SJSA1 (cell line): Measurements from ENCODE around the gene NR3C2. TPM values are rescaled to one million over a fixed set of nuclear protein-coding genes. Genes with fewer than 3 reads are reported as not detected.
"Not testable (repeated sequence)": the region's sequence is repeated elsewhere in the genome, so short reads cannot be mapped to it uniquely, and the experiment has no call there.

ENCODE experiments used
- DNase-seq, 2 experiments: peaks; one replicate each; pipeline ENCODE4 v3.0.0-alpha.2; 2015 to 2020; ENCODE audit warnings: low spot score in 2 of 2, low read depth in 1 of 2
- H3K27ac ChIP-seq: fragments of 250-450 bp; sonication (Bioruptor Pico); 2 replicates; pipeline ENCODE4 v1.5.1; 2020; ENCODE audit warnings: mild to moderate bottlenecking, moderate library complexity
- H3K27me3 ChIP-seq: fragments of 250-450 bp; sonication (Bioruptor Pico); replicated peaks from 2 replicates; pipeline ENCODE4 v1.5.1; 2020; ENCODE audit warnings: mild to moderate bottlenecking, moderate library complexity
- H3K36me3 ChIP-seq: fragments of 250-450 bp; sonication (Bioruptor Pico); 2 replicates; pipeline ENCODE4 v1.5.1; 2020; ENCODE audit warnings: mild to moderate bottlenecking
- H3K4me1 ChIP-seq: fragments of 250-450 bp; sonication (Bioruptor Pico); replicated peaks from 2 replicates; pipeline ENCODE4 v1.6.1; 2021; ENCODE audit warnings: mild to moderate bottlenecking
- H3K4me3 ChIP-seq: fragments of 250-450 bp; sonication (Bioruptor Pico); 2 replicates; pipeline ENCODE4 v1.5.1; 2020; ENCODE audit warnings: mild to moderate bottlenecking
- H3K9me3 ChIP-seq: fragments of 250-450 bp; sonication (Bioruptor Pico); replicated peaks from 2 replicates; pipeline ENCODE4 v1.5.1; 2020; ENCODE audit warnings: mild to moderate bottlenecking
- total RNA-seq: library from RNA; depleted of rRNA; stranded (reverse); fragments of >200 nt; shearing (Covaris generic); gene quantifications from 2 replicates; pipeline ENCODE4 v1.2.3, GENCODE V29; 2014

NR3C2 gene
- total RNA-seq, 1 experiment from 2014 or later: 0.11 TPM

- H3K36me3 ChIP-seq: no peaks in the 10 kb centered on the region
- no peak overlapping the region for H3K4me3 ChIP-seq
- H3K4me1 ChIP-seq: no peaks in the 10 kb centered on the region
- H3K9me3 ChIP-seq: no peaks in the 10 kb centered on the region
- no peak for DNase-seq
- no peaks in the 10 kb centered on the region for H3K27me3 ChIP-seq
- no peak overlapping the region for H3K27ac ChIP-seq
These were observed 249.7 kb downstream of the NR3C2 start for GRCh38 chr4:148192526-148192925.

DNA sequence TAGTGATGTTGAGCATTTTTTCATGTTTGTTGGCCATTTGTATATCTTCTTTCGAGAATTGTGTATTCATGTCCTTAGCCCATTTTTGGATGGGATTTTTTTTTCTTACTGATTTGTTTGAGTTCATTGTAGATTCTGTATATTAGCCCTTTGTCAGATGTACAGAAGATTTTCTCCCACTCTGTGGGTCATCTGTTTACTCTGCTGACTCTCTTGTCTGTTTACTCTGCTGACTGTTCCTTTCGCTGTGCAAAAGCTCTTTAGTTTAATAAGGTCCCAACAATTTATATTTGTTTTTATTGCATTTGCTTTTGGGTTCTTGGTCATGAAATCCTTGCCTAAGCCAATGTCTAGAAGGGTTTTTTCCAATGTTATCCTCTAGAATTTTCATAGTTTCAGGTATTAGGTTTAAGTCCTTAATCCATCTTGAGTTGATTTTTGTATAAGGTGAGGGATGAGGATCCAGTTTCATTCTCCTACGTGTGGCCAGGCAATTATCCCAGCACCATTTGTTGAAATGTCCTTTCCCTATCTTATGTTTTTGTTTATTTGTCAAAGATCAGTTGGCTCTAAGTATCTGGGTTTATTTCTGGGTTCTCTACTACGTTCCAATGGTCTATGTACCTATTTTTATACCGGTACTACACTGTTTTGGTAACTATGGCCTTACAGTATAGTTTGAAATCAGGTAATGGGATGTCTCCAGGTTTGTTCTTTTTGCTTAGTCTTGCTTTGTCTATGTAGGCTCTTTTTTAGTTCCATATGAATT, 254.6 kb downstream of the NR3C2 start:
- not testable (repeated sequence) for H3K27me3 ChIP-seq, H3K27ac ChIP-seq, H3K4me3 ChIP-seq, H3K36me3 ChIP-seq, DNase-seq, H3K4me1 ChIP-seq, H3K9me3 ChIP-seq

GRCh38 chr4:148184922-148185321, 257.3 kb downstream of the NR3C2 start:
- no peak for DNase-seq
- Histone ChIP-seq H3K9me3 (no peaks in the 10 kb centered on the region), H3K36me3 (no peaks in the 10 kb centered on the region), H3K27me3 (no peaks in the 10 kb centered on the region), H3K4me1 (no peaks in the 10 kb centered on the region), H3K4me3 (no peak overlapping the region), H3K27ac (no peak overlapping the region)

DNA sequence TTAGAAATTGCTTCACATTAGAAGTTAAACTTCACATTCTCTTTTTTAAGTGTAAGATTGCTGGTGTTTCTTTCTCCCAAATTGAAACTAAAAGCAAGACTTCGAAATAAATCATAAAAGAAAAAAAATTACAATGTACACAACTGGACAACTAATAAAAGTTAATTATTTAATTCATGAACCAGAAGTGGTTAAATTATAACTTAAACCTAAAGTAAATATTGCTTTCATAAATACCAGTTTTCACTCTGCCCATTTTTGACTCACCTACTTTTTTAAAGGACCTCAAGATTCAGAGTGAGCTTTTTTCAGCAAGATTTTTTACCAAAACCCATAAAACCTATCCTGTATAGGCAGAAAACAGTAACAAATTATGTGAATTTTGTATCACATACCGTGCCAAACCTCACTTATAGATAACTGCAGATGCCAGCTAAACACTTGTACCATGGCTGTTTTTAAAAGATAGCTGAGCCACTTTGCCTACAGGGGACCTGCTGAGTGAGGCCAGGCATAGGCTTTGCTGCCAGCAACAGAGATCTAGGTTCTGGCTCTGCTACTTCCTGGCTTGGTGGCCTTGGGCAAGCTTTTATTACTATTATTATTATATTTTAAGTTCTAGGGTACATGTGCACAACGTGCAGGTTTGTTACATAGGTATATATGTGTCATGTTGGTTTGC, 259.8 kb downstream of the NR3C2 start:
- Histone ChIP-seq H3K27me3 (no peaks in the 10 kb centered on the region), H3K9me3 (no peaks in the 10 kb centered on the region), H3K36me3 (no peaks in the 10 kb centered on the region), H3K4me3 (no peak overlapping the region), H3K4me1 (no peaks in the 10 kb centered on the region), H3K27ac (no peak overlapping the region)
- DNase-seq: no peak

GRCh38 chr4:148173397-148174017, 268.7 kb downstream of the NR3C2 start:
- Histone ChIP-seq H3K9me3 (no peaks in the 10 kb centered on the region), H3K4me3 (no peak overlapping the region), H3K27me3 (no peaks in the 10 kb centered on the region), H3K27ac (no peak overlapping the region), H3K36me3 (no peaks in the 10 kb centered on the region), H3K4me1 (no peaks in the 10 kb centered on the region)
- no peak for DNase-seq

GRCh38 chr4:148171596-148171995, 270.6 kb downstream of the NR3C2 start:
- no peak for DNase-seq

GRCh38 chr4:148170408-148171365, 271.5 kb downstream of the NR3C2 start:
- no peak for DNase-seq
- no peak overlapping the region for H3K27ac ChIP-seq
- no peaks in the 10 kb centered on the region for H3K27me3 ChIP-seq
- H3K36me3 ChIP-seq: no peaks in the 10 kb centered on the region
- H3K4me3 ChIP-seq: no peak overlapping the region
- no peaks in the 10 kb centered on the region for H3K9me3 ChIP-seq
- H3K4me1 ChIP-seq: no peaks in the 10 kb centered on the region

More at GRCh38 chr4:148171596-148171995, 270.6 kb downstream of the NR3C2 start:
- Histone ChIP-seq H3K27ac (no peak overlapping the region), H3K4me3 (no peak overlapping the region), H3K27me3 (no peaks in the 10 kb centered on the region), H3K4me1 (no peaks in the 10 kb centered on the region), H3K9me3 (no peaks in the 10 kb centered on the region), H3K36me3 (no peaks in the 10 kb centered on the region)

GRCh38 chr4:148166132-148166591, 276.1 kb downstream of the NR3C2 start:
- no peak for DNase-seq
- H3K36me3 ChIP-seq: no peaks in the 10 kb centered on the region
- H3K27ac ChIP-seq: no peak overlapping the region
- H3K9me3 ChIP-seq: no peaks in the 10 kb centered on the region
- no peaks in the 10 kb centered on the region for H3K4me1 ChIP-seq
- H3K27me3 ChIP-seq: no peaks in the 10 kb centered on the region
- no peak overlapping the region for H3K4me3 ChIP-seq

GRCh38 chr4:148164557-148164956, 277.7 kb downstream of the NR3C2 start:
- no peak for DNase-seq
- Histone ChIP-seq H3K27ac (no peak overlapping the region), H3K4me1 (no peaks in the 10 kb centered on the region)

GRCh38 chr4:148162991-148163390, 279.2 kb downstream of the NR3C2 start:
- Histone ChIP-seq H3K36me3 (no peaks in the 10 kb centered on the region), H3K4me1 (no peaks in the 10 kb centered on the region), H3K27me3 (no peaks in the 10 kb centered on the region), H3K4me3 (no peak overlapping the region), H3K9me3 (no peaks in the 10 kb centered on the region), H3K27ac (no peak overlapping the region)
- no peak for DNase-seq

More at GRCh38 chr4:148164557-148164956, 277.7 kb downstream of the NR3C2 start:
- Histone ChIP-seq H3K36me3 (no peaks in the 10 kb centered on the region), H3K4me3 (no peak overlapping the region), H3K27me3 (no peaks in the 10 kb centered on the region), H3K9me3 (no peaks in the 10 kb centered on the region)

DNA sequence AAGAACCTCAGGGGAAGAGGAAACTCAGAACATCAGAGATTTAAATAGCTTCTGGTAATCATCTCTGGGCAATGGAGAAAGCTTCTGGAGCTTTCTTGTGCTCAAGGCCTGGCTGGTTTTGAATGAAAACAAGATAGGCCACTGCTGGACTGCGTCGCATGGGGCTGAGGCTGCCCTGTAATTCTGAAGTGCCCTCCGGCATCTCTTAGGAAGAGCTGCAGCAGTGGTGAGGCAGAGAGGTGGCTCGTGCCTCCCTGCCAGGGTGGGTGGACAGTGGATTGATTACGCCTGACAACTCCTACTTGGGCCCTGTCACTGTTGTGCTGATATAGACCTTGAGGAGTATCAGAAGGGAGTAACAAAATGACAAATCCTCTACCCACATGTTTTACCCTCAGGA, 279.7 kb downstream of the NR3C2 start:
- H3K9me3 ChIP-seq: no peaks in the 10 kb centered on the region
- H3K36me3 ChIP-seq: no peaks in the 10 kb centered on the region
- no peak for DNase-seq
- H3K27me3 ChIP-seq: no peaks in the 10 kb centered on the region
- no peak overlapping the region for H3K27ac ChIP-seq
- no peaks in the 10 kb centered on the region for H3K4me1 ChIP-seq
- no peak overlapping the region for H3K4me3 ChIP-seq

- no peaks in the 10 kb centered on the region for H3K4me1 ChIP-seq
- no peaks in the 10 kb centered on the region for H3K27me3 ChIP-seq
- no peaks in the 10 kb centered on the region for H3K36me3 ChIP-seq
- H3K27ac ChIP-seq: no peak overlapping the region
- no peaks in the 10 kb centered on the region for H3K9me3 ChIP-seq
- DNase-seq: no peak
- H3K4me3 ChIP-seq: no peak overlapping the region
These were observed 280.6 kb downstream of the NR3C2 start for GRCh38 chr4:148161601-148162000.

DNA sequence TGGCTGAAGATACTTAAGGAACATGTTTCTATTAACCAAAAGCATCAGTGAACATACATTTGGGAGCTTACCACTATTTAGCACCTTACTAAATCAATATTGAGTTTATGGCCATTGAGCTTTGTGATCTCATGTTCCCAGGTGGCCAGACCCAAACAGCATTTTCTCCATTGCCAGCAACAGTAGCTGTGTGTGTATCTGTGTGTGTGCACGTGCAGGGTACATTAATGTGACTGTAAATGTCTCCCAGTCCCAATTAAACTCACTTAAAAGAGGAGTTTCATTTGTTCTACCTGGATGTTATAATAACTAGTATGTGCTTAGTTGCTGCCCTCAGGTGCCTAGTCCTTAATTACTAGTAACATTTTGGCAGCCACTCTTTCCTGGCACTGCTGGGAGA, 282.4 kb downstream of the NR3C2 start:
- no peaks in the 10 kb centered on the region for H3K9me3 ChIP-seq
- no peak for DNase-seq
- no peak overlapping the region for H3K27ac ChIP-seq
- no peaks in the 10 kb centered on the region for H3K4me1 ChIP-seq
- no peak overlapping the region for H3K4me3 ChIP-seq
- no peaks in the 10 kb centered on the region for H3K36me3 ChIP-seq
- H3K27me3 ChIP-seq: no peaks in the 10 kb centered on the region
